Smooth muscle cell (in vitro differentiated cells): ENCODE results near the gene OR52A1. TPM values are rescaled to one million over a fixed set of nuclear protein-coding genes. Genes with fewer than 3 reads are reported as not detected.

ENCODE experiments used
- DNase-seq: peaks from one replicate; lab custom pipeline; 2025; ENCODE audit not compliant: unreplicated experiment; lab: John Stamatoyannopoulos, UW
- H2AFZ ChIP-seq: fragments of 200-600 bp; sonication (generic); 2 replicates; pipeline ENCODE4 v1.6.0; 2016; ENCODE audit warnings: antibody characterized with exemption, low read depth, mild to moderate bottlenecking
- H3F3A ChIP-seq: fragments of 200-600 bp; sonication (generic); 2 replicates; pipeline ENCODE4 v1.6.0; 2017; ENCODE audit warnings: antibody characterized with exemption, low read depth
- H3K27ac ChIP-seq: fragments of 200-600 bp; sonication (generic); 2 replicates; pipeline ENCODE4 v1.5.1; 2016; ENCODE audit warnings: low read depth, mild to moderate bottlenecking
- H3K27me3 ChIP-seq: fragments of 200-600 bp; sonication (generic); 2 replicates; pipeline ENCODE4 v1.6.1; 2016; ENCODE audit warnings: low read depth, mild to moderate bottlenecking
- H3K36me3 ChIP-seq: fragments of 200-600 bp; sonication (generic); 2 replicates; pipeline ENCODE4 v1.5.1; 2016; ENCODE audit warnings: low read depth
- H3K4me1 ChIP-seq: fragments of 200-600 bp; sonication (generic); 2 replicates; pipeline ENCODE4 v1.5.1; 2016; ENCODE audit warnings: low read depth
- H3K4me2 ChIP-seq: fragments of 200-600 bp; sonication (generic); 2 replicates; pipeline ENCODE4 v1.6.0; 2016; ENCODE audit warnings: mild to moderate bottlenecking
- H3K4me3 ChIP-seq: fragments of 200-600 bp; sonication (generic); 2 replicates; pipeline ENCODE4 v1.5.1; 2016; ENCODE audit warnings: mild to moderate bottlenecking
- H3K79me2 ChIP-seq: fragments of 200-600 bp; sonication (generic); 2 replicates; pipeline ENCODE4 v1.6.0; 2016; ENCODE audit warnings: low read depth, mild to moderate bottlenecking
- H3K9ac ChIP-seq: fragments of 200-600 bp; sonication (generic); 2 replicates; pipeline ENCODE4 v1.6.0; 2016; ENCODE audit warnings: low read depth
- H3K9me3 ChIP-seq: fragments of 200-600 bp; sonication (generic); replicated peaks from 2 replicates; pipeline ENCODE4 v1.5.1; 2016; ENCODE audit warnings: low read depth
- H4K20me1 ChIP-seq: fragments of 200-600 bp; sonication (generic); 2 replicates; pipeline ENCODE4 v1.6.0; 2016; ENCODE audit warnings: low read depth
- CTCF ChIP-seq: fragments of 200-600 bp; sonication (generic); IDR thresholded peaks from 2 replicates; pipeline ENCODE4 v1.5.1; 2017; ENCODE audit warnings: borderline replicate concordance, mild to moderate bottlenecking, antibody characterized with exemption; ENCODE audit not compliant: insufficient read depth, poor library complexity, severe bottlenecking
- WGBS: methylation state at CpG from one replicate; pipeline ENCODE4 v1.1.7; 2016; ENCODE audit warnings: low lambda C conversion rate; 5-methylcytosine and 5-hydroxymethylcytosine counted together
- polyA plus RNA-seq: library from polyadenylated mRNA; unstranded; fragments of >200 nt; fragmentation: Nextera tagmentation; extraction: Ambion mirVana; gene quantifications from 2 replicates; pipeline ENCODE4 v1.2.1, GENCODE V29; 2016
- total RNA-seq: library from RNA; depleted of rRNA; stranded (reverse); fragments of >200 nt; gene quantifications from 2 replicates; pipeline ENCODE4 v1.2.3, GENCODE V29; 2014

Gene OR52A1
- total and polyA plus RNA-seq, 2 experiments from 2014 or later: not detected

DNA sequence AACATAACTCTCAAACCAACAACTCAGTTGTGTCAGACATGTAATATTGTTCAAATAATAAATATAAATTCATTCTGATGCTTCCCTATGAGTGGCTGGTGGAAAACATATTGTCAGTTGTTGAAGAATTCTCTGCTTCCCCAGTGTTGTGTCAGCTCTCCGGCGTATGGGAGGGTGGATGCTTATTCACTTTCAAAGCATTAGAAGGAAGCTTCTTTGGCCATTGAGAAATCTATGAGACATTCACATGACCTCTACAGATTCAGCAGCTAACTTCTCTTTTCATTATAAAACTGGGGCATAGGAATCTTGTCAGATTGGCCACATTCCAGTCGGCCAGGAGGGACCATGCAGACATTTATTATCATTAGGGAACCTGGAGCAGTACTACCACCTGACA lies 43.0 kb upstream of the OR52A1 start:
- Histone ChIP-seq H4K20me1 (no peaks in the 10 kb centered on the region), H3K9ac (no peak overlapping the region), H3K4me2 (no peak overlapping the region), H3K4me3 (no peak overlapping the region), H3K36me3 (no peaks in the 10 kb centered on the region), H3K9me3 (no peaks in the 10 kb centered on the region), H3K4me1 (no peaks in the 10 kb centered on the region), H3K27ac (no peak overlapping the region), H2AFZ (no peak overlapping the region), H3F3A (no peaks in the 10 kb centered on the region), H3K79me2 (no peaks in the 10 kb centered on the region), H3K27me3 (no peaks in the 10 kb centered on the region)
- DNase-seq: no peak
- WGBS: 85% methylated on average over 3 of the region's 3 CpGs
- no peak for TF ChIP-seq CTCF

GRCh38 chr11:5196731-5197130 lies 42.2 kb upstream of the OR52A1 start:
- Histone ChIP-seq H3K4me3 (no peak overlapping the region), H3K79me2 (no peaks in the 10 kb centered on the region), H3K36me3 (no peaks in the 10 kb centered on the region), H3K4me2 (no peak overlapping the region), H4K20me1 (no peaks in the 10 kb centered on the region), H3K9me3 (no peaks in the 10 kb centered on the region), H3K9ac (no peak overlapping the region), H3K4me1 (no peaks in the 10 kb centered on the region), H3K27me3 (no peaks in the 10 kb centered on the region), H3K27ac (no peak overlapping the region), H3F3A (no peaks in the 10 kb centered on the region), H2AFZ (no peak overlapping the region)
- DNase-seq: no peak
- TF ChIP-seq CTCF: no peak
- WGBS: 75% methylated on average over 3 of the region's 3 CpGs

- H3K9me3 ChIP-seq: no peaks in the 10 kb centered on the region
- TF ChIP-seq CTCF: no peak
- no peak overlapping the region for H2AFZ ChIP-seq
- no peaks in the 10 kb centered on the region for H3K4me1 ChIP-seq
- H3K27ac ChIP-seq: no peak overlapping the region
- H3F3A ChIP-seq: no peaks in the 10 kb centered on the region
- no peaks in the 10 kb centered on the region for H4K20me1 ChIP-seq
- WGBS: 80% methylated on average over 5 of the region's 5 CpGs
- H3K79me2 ChIP-seq: no peaks in the 10 kb centered on the region
- no peaks in the 10 kb centered on the region for H3K36me3 ChIP-seq
- no peak overlapping the region for H3K4me2 ChIP-seq
- no peak overlapping the region for H3K4me3 ChIP-seq
- H3K9ac ChIP-seq: no peak overlapping the region
- no peaks in the 10 kb centered on the region for H3K27me3 ChIP-seq
- DNase-seq: no peak
Observed at GRCh38 chr11:5196067-5196466, 41.5 kb upstream of the OR52A1 start.

DNA sequence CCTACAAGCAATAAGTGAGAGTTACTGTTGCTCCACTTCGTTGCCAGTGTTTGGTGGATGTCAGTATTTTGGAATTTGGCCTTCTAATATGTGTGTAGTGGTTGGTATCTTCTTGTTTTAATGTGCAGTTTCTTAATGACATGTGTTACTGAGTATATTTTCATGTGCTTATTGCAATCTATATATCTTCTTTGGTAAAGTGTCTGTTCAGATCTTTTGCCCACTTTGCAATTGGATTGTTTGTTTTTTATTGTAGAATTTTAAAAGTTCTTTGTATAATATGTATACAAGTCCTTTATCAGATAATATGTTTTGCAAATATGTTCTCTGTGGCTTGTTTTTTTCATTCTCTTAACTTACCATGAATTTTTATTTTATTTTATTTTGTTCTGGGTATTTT lies 38.2 kb upstream of the OR52A1 start:
- H3K4me1 ChIP-seq: no peaks in the 10 kb centered on the region
- H3F3A ChIP-seq: no peaks in the 10 kb centered on the region
- H3K79me2 ChIP-seq: no peaks in the 10 kb centered on the region
- H3K27ac ChIP-seq: no peak overlapping the region
- no peak overlapping the region for H3K4me3 ChIP-seq
- no peaks in the 10 kb centered on the region for H4K20me1 ChIP-seq
- no peak for DNase-seq
- H3K27me3 ChIP-seq: no peaks in the 10 kb centered on the region
- WGBS: 36% methylated on average over 1 of the region's 1 CpG
- H3K36me3 ChIP-seq: no peaks in the 10 kb centered on the region
- H3K9ac ChIP-seq: no peak overlapping the region
- no peaks in the 10 kb centered on the region for H3K9me3 ChIP-seq
- no peak overlapping the region for H2AFZ ChIP-seq
- H3K4me2 ChIP-seq: no peak overlapping the region
- no peak for TF ChIP-seq CTCF
